Measurements from ENCODE around the gene ULK4. TPM values are rescaled to one million over a fixed set of nuclear protein-coding genes. Genes with fewer than 3 reads are reported as not detected.

Gene ULK4
- total RNA-seq, 1 experiment from 2014 or later = 14.3 TPM

- intact Hi-C loops (cut with micrococcal nuclease; ENCODE audit: unreplicated experiment) (no loop called here), in situ Hi-C loops (cut with HindIII; ENCODE audit: low pct_unique_long_range_greater_than_20kb, low sequenced_read_pairs) (no loop called here)
- ATAC-seq = no peak
- H3K9me3 ChIP-seq (ENCODE audit: control insufficient read depth, insufficient read depth, low read depth, low read length) = no peaks in the 10 kb centered on the region
- ChIA-PET CTCF (no interaction called here), POLR2A (no interaction called here)
- no peak overlapping the region for H3K27ac ChIP-seq (ENCODE audit: low read length)
- no peak overlapping the region for H3K4me3 ChIP-seq (ENCODE audit: low read depth in 2 of 2, low read length in 2 of 2)
- no peaks in the 10 kb centered on the region for H3K27me3 ChIP-seq (ENCODE audit: control insufficient read depth, insufficient read depth, low read length)
- DNase-seq (ENCODE audit: low read depth, low spot score) = no peak
- no peaks in the 10 kb centered on the region for H3K4me1 ChIP-seq (ENCODE audit: control insufficient read depth, insufficient read depth, low read length)
- no peak for TF ChIP-seq SIN3A (IDR thresholded peaks at IDR 0.05; ENCODE audit: borderline replicate concordance, insufficient read depth, low read depth, low read length)
- TF ChIP-seq CTCF (IDR thresholded peaks at IDR 0.05) = no peak
- TF ChIP-seq POLR2AphosphoS5 (IDR thresholded peaks at IDR 0.05; ENCODE audit: low read depth, low read length) = no peak
- no TSS peak for BruUV-seq (replicated peaks)
- H3K36me3 ChIP-seq (ENCODE audit: control insufficient read depth, insufficient read depth, low read length) = no peaks in the 10 kb centered on the region
Measured at GRCh38 chr3:41301548-41301947, 660.4 kb downstream of the ULK4 start.

GRCh38 chr3:41299036-41299435 lies 662.9 kb downstream of the ULK4 start:
- in situ Hi-C loops (cut with HindIII; ENCODE audit: low pct_unique_long_range_greater_than_20kb, low sequenced_read_pairs) = no loop called here
- ChIA-PET CTCF (no interaction called here), POLR2A (no interaction called here)
- Histone ChIP-seq H3K9me3 (ENCODE audit: control insufficient read depth, insufficient read depth, low read depth, low read length) (no peaks in the 10 kb centered on the region), H3K4me3 (ENCODE audit: low read depth in 2 of 2, low read length in 2 of 2) (no peak overlapping the region), H3K4me1 (ENCODE audit: control insufficient read depth, insufficient read depth, low read length) (no peaks in the 10 kb centered on the region), H3K27ac (ENCODE audit: low read length) (no peak overlapping the region), H3K27me3 (ENCODE audit: control insufficient read depth, insufficient read depth, low read length) (no peaks in the 10 kb centered on the region), H3K36me3 (ENCODE audit: control insufficient read depth, insufficient read depth, low read length) (no peaks in the 10 kb centered on the region)
- ATAC-seq (no peak), DNase-seq (ENCODE audit: low read depth, low spot score) (no peak)
- TF ChIP-seq POLR2AphosphoS5 (IDR thresholded peaks at IDR 0.05; ENCODE audit: low read depth, low read length) = no peak
- TF ChIP-seq TCF7L2 (IDR thresholded peaks at IDR 0.05; ENCODE audit: low read depth, low read length) = no peak
- TF ChIP-seq SIN3A (IDR thresholded peaks at IDR 0.05; ENCODE audit: borderline replicate concordance, insufficient read depth, low read depth, low read length) = no peak
- TF ChIP-seq REST (IDR thresholded peaks at IDR 0.05; ENCODE audit: insufficient read depth in 1 of 2, low read depth in 2 of 2, low read length in 1 of 2) = no peak
- no peak for TF ChIP-seq CTCF (IDR thresholded peaks at IDR 0.05)
- BruUV-seq (replicated peaks) = no TSS peak
- intact Hi-C loops (cut with micrococcal nuclease; ENCODE audit: unreplicated experiment) = no loop called here
